GM21723 (cell line): Measurements from ENCODE around the gene WDPCP.
"Not testable (repeated sequence)": the region's sequence is repeated elsewhere in the genome, so short reads cannot be mapped to it uniquely, and the experiment has no call there.

Source experiments
- ATAC-seq: cut with Tn5 transposase; IDR thresholded peaks from one replicate; pipeline ENCODE4 v1.9.1; 2021; ENCODE audit warnings: mild to moderate bottlenecking, moderate library complexity; ENCODE audit not compliant: unreplicated experiment

The WDPCP gene

GRCh38 chr2:63469313-63469712, 119.0 kb downstream of the WDPCP start:
- ATAC-seq, result not testable (repeated sequence)

- no peak for ATAC-seq
Observed at GRCh38 chr2:63465633-63466032, 122.6 kb downstream of the WDPCP start.

GRCh38 chr2:63463142-63463541, 125.1 kb downstream of the WDPCP start:
- ATAC-seq, result no peak

- ATAC-seq, result no peak
Observed at GRCh38 chr2:63446658-63447057, 141.6 kb downstream of the WDPCP start.

- peak; percentile 57 for ATAC-seq
Observed at GRCh38 chr2:63444565-63445288, 143.6 kb downstream of the WDPCP start.

GRCh38 chr2:63440612-63441011, 147.7 kb downstream of the WDPCP start:
- ATAC-seq, result no peak

- no peak for ATAC-seq
Observed at GRCh38 chr2:63438181-63438580, 150.1 kb downstream of the WDPCP start.

GRCh38 chr2:63436488-63436887, 151.8 kb downstream of the WDPCP start:
- no peak for ATAC-seq

- ATAC-seq, result no peak
Observed at GRCh38 chr2:63435070-63435469, 153.2 kb downstream of the WDPCP start.

GRCh38 chr2:63434024-63435001, 154.0 kb downstream of the WDPCP start:
- no peak for ATAC-seq

GRCh38 chr2:63432373-63432772, 155.9 kb downstream of the WDPCP start:
- no peak for ATAC-seq

- no peak for ATAC-seq
Observed at GRCh38 chr2:63425606-63426005, 162.7 kb downstream of the WDPCP start.

- no peak for ATAC-seq
Observed at GRCh38 chr2:63425079-63425416, 163.2 kb downstream of the WDPCP start.

GRCh38 chr2:63424329-63425078, 163.8 kb downstream of the WDPCP start:
- ATAC-seq, result peak; percentile 82

GRCh38 chr2:63422556-63422955, 165.7 kb downstream of the WDPCP start:
- ATAC-seq, result no peak

GRCh38 chr2:63408530-63408929, 179.7 kb downstream of the WDPCP start:
- no peak for ATAC-seq

- ATAC-seq, result no peak
Observed at GRCh38 chr2:63406641-63407040, 181.6 kb downstream of the WDPCP start.

- no peak for ATAC-seq
Observed at GRCh38 chr2:63403820-63404219, 184.5 kb downstream of the WDPCP start.

- not testable (repeated sequence) for ATAC-seq
Observed at GRCh38 chr2:63402889-63403288, 185.4 kb downstream of the WDPCP start.

- ATAC-seq, result no peak
Observed at GRCh38 chr2:63399156-63399555, 189.1 kb downstream of the WDPCP start.

GRCh38 chr2:63379451-63379850, 208.8 kb downstream of the WDPCP start:
- ATAC-seq, result no peak
